GM10847 (cell line): Measurements from ENCODE around the gene STK33.

ENCODE experiments used
- POLR2A ChIP-seq: IDR thresholded peaks from 2 replicates; pipeline ENCODE4 v1.6.1; 2011; ENCODE audit not compliant: insufficient read length; ENCODE audit errors: extremely low read depth

STK33 gene

GRCh38 chr11:8527939-8528338 lies 66.1 kb downstream of the STK33 start:
- TF ChIP-seq POLR2A, result no peak

- TF ChIP-seq POLR2A, result no peak
Observed at GRCh38 chr11:8523396-8523795, 70.6 kb downstream of the STK33 start.

- no peak for TF ChIP-seq POLR2A
Observed at GRCh38 chr11:8512547-8512946, 81.5 kb downstream of the STK33 start.

- no peak for TF ChIP-seq POLR2A
Observed at GRCh38 chr11:8503910-8504364, 90.1 kb downstream of the STK33 start.

GRCh38 chr11:8501836-8502235 lies 92.2 kb downstream of the STK33 start:
- TF ChIP-seq POLR2A, result no peak

GRCh38 chr11:8488395-8488794 lies 105.6 kb downstream of the STK33 start:
- TF ChIP-seq POLR2A, result no peak

- TF ChIP-seq POLR2A, result no peak
Observed at GRCh38 chr11:8487261-8487660, 106.8 kb downstream of the STK33 start.

GRCh38 chr11:8484251-8484650 lies 109.8 kb downstream of the STK33 start:
- TF ChIP-seq POLR2A, result no peak

- TF ChIP-seq POLR2A, result no peak
Observed at GRCh38 chr11:8480858-8481257, 113.2 kb downstream of the STK33 start.

GRCh38 chr11:8477680-8478079 lies 116.3 kb downstream of the STK33 start:
- no peak for TF ChIP-seq POLR2A

GRCh38 chr11:8477151-8477550 lies 116.9 kb downstream of the STK33 start:
- TF ChIP-seq POLR2A, result no peak

- no peak for TF ChIP-seq POLR2A
Observed at GRCh38 chr11:8459711-8460399, 134.2 kb downstream of the STK33 start.

- TF ChIP-seq POLR2A, result no peak
Observed at GRCh38 chr11:8442301-8442700, 151.7 kb downstream of the STK33 start.

- TF ChIP-seq POLR2A, result no peak
Observed at GRCh38 chr11:8440649-8441048, 153.4 kb downstream of the STK33 start.

GRCh38 chr11:8429483-8429882 lies 164.5 kb downstream of the STK33 start:
- TF ChIP-seq POLR2A, result no peak

- TF ChIP-seq POLR2A, result no peak
Observed at GRCh38 chr11:8426076-8426475, 168.0 kb downstream of the STK33 start.

GRCh38 chr11:8415195-8415594 lies 178.8 kb downstream of the STK33 start:
- TF ChIP-seq POLR2A, result no peak
